Measurements from ENCODE around the gene KCNQ1. TPM values are rescaled to one million over a fixed set of nuclear protein-coding genes. Genes with fewer than 3 reads are reported as not detected.

KCNQ1 gene
- polyA plus RNA-seq, 1 donor from 2014 or later: not detected

GRCh38 chr11:2536440-2536989 lies 91.7 kb downstream of the KCNQ1 start:
- H4K20me1 ChIP-seq (ENCODE audit: insufficient read depth): no peaks in the 10 kb centered on the region
- H2AFZ ChIP-seq (ENCODE audit: low read depth, low read length): no peak overlapping the region
- H3K9me2 ChIP-seq (ENCODE audit: insufficient read depth, low read length): no peaks in the 10 kb centered on the region
- no peaks in the 10 kb centered on the region for H3F3A ChIP-seq (ENCODE audit: insufficient read depth, low read length, poor library complexity, severe bottlenecking)
- H3K27me3 ChIP-seq (ENCODE audit: insufficient read depth, low read depth, low read length): no peaks in the 10 kb centered on the region
- no peak overlapping the region for H3K27ac ChIP-seq (ENCODE audit: low read length)
- no peak overlapping the region for H3K4me3 ChIP-seq (ENCODE audit: low read length)
- TF ChIP-seq MXI1 (conservative IDR thresholded peaks at IDR 0.05; ENCODE audit: poor library complexity, severe bottlenecking) (no peak), EP300 (conservative IDR thresholded peaks at IDR 0.05; ENCODE audit: poor library complexity, severe bottlenecking) (no peak), SMC3 (conservative IDR thresholded peaks at IDR 0.05; ENCODE audit: poor library complexity) (no peak), REST (IDR thresholded peaks at IDR 0.05; ENCODE audit: borderline replicate concordance) (no peak), EZH2 (IDR thresholded peaks at IDR 0.05; ENCODE audit: borderline replicate concordance, insufficient read depth, low read length, poor library complexity, severe bottlenecking) (no peak), RAD21 (conservative IDR thresholded peaks at IDR 0.05) (no peak), TAF1 (IDR thresholded peaks at IDR 0.05; ENCODE audit: low read depth) (no peak), CTCF (IDR thresholded peaks at IDR 0.05; ENCODE audit: poor library complexity, severe bottlenecking) (no peak), POLR2AphosphoS5 (IDR thresholded peaks at IDR 0.05) (no peak)
- no peaks in the 10 kb centered on the region for H3K9me3 ChIP-seq (ENCODE audit: low read length)
- H3K79me2 ChIP-seq (replicated peaks; ENCODE audit: insufficient read depth, low read length): no peaks in the 10 kb centered on the region
- no peaks in the 10 kb centered on the region for H3K36me3 ChIP-seq (ENCODE audit: insufficient read depth, low read length)
- H3K9ac ChIP-seq (ENCODE audit: low read length): no peak overlapping the region
- H3K4me2 ChIP-seq (ENCODE audit: low read length): no peak overlapping the region

- Histone ChIP-seq H2AFZ (ENCODE audit: low read depth, low read length) (no peak overlapping the region), H3F3A (ENCODE audit: insufficient read depth, low read length, poor library complexity, severe bottlenecking) (no peaks in the 10 kb centered on the region), H3K4me3 (ENCODE audit: low read length) (no peak overlapping the region), H3K4me2 (ENCODE audit: low read length) (no peak overlapping the region), H3K9ac (ENCODE audit: low read length) (no peak overlapping the region), H3K9me3 (ENCODE audit: low read length) (no peaks in the 10 kb centered on the region), H3K79me2 (replicated peaks; ENCODE audit: insufficient read depth, low read length) (no peaks in the 10 kb centered on the region), H4K20me1 (ENCODE audit: insufficient read depth) (no peaks in the 10 kb centered on the region), H3K9me2 (ENCODE audit: insufficient read depth, low read length) (no peaks in the 10 kb centered on the region), H3K27me3 (ENCODE audit: insufficient read depth, low read depth, low read length) (no peaks in the 10 kb centered on the region), H3K36me3 (ENCODE audit: insufficient read depth, low read length) (no peaks in the 10 kb centered on the region), H3K27ac (ENCODE audit: low read length) (no peak overlapping the region)
- no peak for TF ChIP-seq CTCF (IDR thresholded peaks at IDR 0.05; ENCODE audit: poor library complexity, severe bottlenecking)
- no peak for TF ChIP-seq TAF1 (IDR thresholded peaks at IDR 0.05; ENCODE audit: low read depth)
- TF ChIP-seq RAD21 (conservative IDR thresholded peaks at IDR 0.05): no peak
- TF ChIP-seq REST (IDR thresholded peaks at IDR 0.05; ENCODE audit: borderline replicate concordance): no peak
- TF ChIP-seq MXI1 (conservative IDR thresholded peaks at IDR 0.05; ENCODE audit: poor library complexity, severe bottlenecking): no peak
- no peak for TF ChIP-seq EP300 (conservative IDR thresholded peaks at IDR 0.05; ENCODE audit: poor library complexity, severe bottlenecking)
- no peak for TF ChIP-seq POLR2AphosphoS5 (IDR thresholded peaks at IDR 0.05)
- TF ChIP-seq EZH2 (IDR thresholded peaks at IDR 0.05; ENCODE audit: borderline replicate concordance, insufficient read depth, low read length, poor library complexity, severe bottlenecking): no peak
- no peak for TF ChIP-seq SMC3 (conservative IDR thresholded peaks at IDR 0.05; ENCODE audit: poor library complexity)
Observed at GRCh38 chr11:2537010-2537705, 92.3 kb downstream of the KCNQ1 start.

Measured in neural cell (in vitro differentiated cells).